Peyer's patch (tissue), 4 donors: ENCODE data around the gene SLC6A6. TPM values are rescaled to one million over a fixed set of nuclear protein-coding genes. Genes with fewer than 3 reads are reported as not detected.

ENCODE experiments used
- DNase-seq, 3 donors: peaks; one replicate each; pipeline ENCODE4 v3.0.0-alpha.2; 2017 to 2019
- H3K27ac ChIP-seq, 4 donors: fragments of 200-600 bp; sonication (generic); one replicate each; pipeline ENCODE4 v1.5.1; 2016 to 2019
- H3K27me3 ChIP-seq, 2 donors: fragments of 200-600 bp; sonication (generic); one replicate each; pipeline ENCODE4 v1.5.1; 2019
- H3K36me3 ChIP-seq, 3 donors: fragments of 200-600 bp; sonication (generic); one replicate each; pipeline ENCODE4 v1.5.1; 2016 to 2019
- H3K4me1 ChIP-seq, 4 donors: fragments of 200-600 bp; sonication (generic); one replicate each; pipeline ENCODE4 v1.5.1; 2016 to 2019
- H3K4me3 ChIP-seq, 4 donors: fragments of 200-600 bp; sonication (generic); 1 replicate in 3 of 4; 2 replicates in 1 of 4; pipeline ENCODE4 v1.5.1; 2016 to 2019; ENCODE audit warnings: mild to moderate bottlenecking in 1 of 4
- H3K9me3 ChIP-seq, 4 donors: fragments of 200-600 bp; sonication (generic); one replicate each; pipeline ENCODE4 v1.5.1; 2016 to 2019; ENCODE audit warnings: mild to moderate bottlenecking in 1 of 4
- CTCF ChIP-seq, 6 experiments: fragments of 450-650 bp in 4 of 6; fragments of 200-600 bp in 2 of 6; sonication (generic) in 1 of 6; IDR thresholded peaks; one replicate each; pipeline ENCODE4 v1.5.1; 2017 to 2019; ENCODE audit warnings: antibody characterized with exemption in 6 of 6, mild to moderate bottlenecking in 3 of 6, moderate library complexity in 1 of 6
- POLR2A ChIP-seq, 2 donors: fragments of 450-650 bp; IDR thresholded peaks; one replicate each; pipeline ENCODE4 v1.5.1; 2017; ENCODE audit warnings: antibody characterized with exemption in 2 of 2, mild to moderate bottlenecking in 2 of 2, moderate library complexity in 2 of 2
- total RNA-seq, 4 donors: library from RNA; depleted of rRNA; stranded (reverse); fragments of >200 nt; gene quantifications; one replicate each; pipeline ENCODE4 v1.1.0, GENCODE V29; 2016

SLC6A6 gene
- total RNA-seq, 4 donors from 2014 or later, result 61.1 to 190 (median 150) TPM

GRCh38 chr3:14519406-14519805 lies 117.0 kb downstream of the SLC6A6 start:
- Histone ChIP-seq H3K36me3 (no peaks in the 10 kb centered on the region), H3K4me3 (no peak overlapping the region), H3K4me1 (no peaks in the 10 kb centered on the region), H3K27ac (no peak overlapping the region), H3K9me3 (no peaks in the 10 kb centered on the region), H3K27me3 (no peaks in the 10 kb centered on the region)
- TF ChIP-seq POLR2A (IDR thresholded peaks at IDR 0.05) (no peak), CTCF (IDR thresholded peaks at IDR 0.05) (no peak)
- DNase-seq, result peak in 1 of 3 donors; percentile 6

DNA sequence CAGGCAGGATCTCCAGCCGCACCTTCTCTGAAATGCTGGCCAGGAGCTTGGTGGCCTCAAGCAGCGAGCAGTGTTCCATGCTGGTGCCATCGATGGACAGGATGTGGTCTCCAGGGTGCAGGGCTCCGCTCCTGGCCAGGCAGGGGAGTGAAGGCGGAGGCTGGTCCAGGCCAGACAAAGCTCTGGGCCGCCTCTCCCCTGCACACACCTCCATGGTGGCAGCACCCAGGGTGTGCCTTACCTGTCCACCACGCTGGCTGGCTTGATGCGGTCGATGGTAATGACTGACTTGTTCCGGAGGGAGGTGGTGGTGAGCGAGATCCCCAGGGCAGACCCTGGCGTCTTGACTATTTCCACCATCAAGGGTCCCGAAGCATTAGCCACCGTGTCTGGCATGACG lies 117.7 kb downstream of the SLC6A6 start:
- TF ChIP-seq CTCF (IDR thresholded peaks at IDR 0.05) (no peak), POLR2A (IDR thresholded peaks at IDR 0.05) (no peak)
- H3K9me3 ChIP-seq, result no peaks in the 10 kb centered on the region
- no peaks in the 10 kb centered on the region for H3K36me3 ChIP-seq
- DNase-seq, result peak in 2 of 3 donors; percentile 24 to 40
- no peak overlapping the region for H3K4me3 ChIP-seq
- H3K27me3 ChIP-seq, result no peaks in the 10 kb centered on the region
- H3K27ac ChIP-seq, result no peak overlapping the region
- H3K4me1 ChIP-seq, result peaks cover 0 to under 1% (median 0%) of the 10 kb centered on the region in 4 donors

- no peak for DNase-seq
- no peak for TF ChIP-seq CTCF (IDR thresholded peaks at IDR 0.05)
- no peak for TF ChIP-seq POLR2A (IDR thresholded peaks at IDR 0.05)
- H3K4me1 ChIP-seq, result peaks cover 0 to 8% (median 0%) of the 10 kb centered on the region in 4 donors
- H3K9me3 ChIP-seq, result no peaks in the 10 kb centered on the region
- H3K27me3 ChIP-seq, result no peaks in the 10 kb centered on the region
- H3K36me3 ChIP-seq, result no peaks in the 10 kb centered on the region
- no peak overlapping the region for H3K4me3 ChIP-seq
- no peak overlapping the region for H3K27ac ChIP-seq
Observed at GRCh38 chr3:14520967-14521366, 118.6 kb downstream of the SLC6A6 start.

- Histone ChIP-seq H3K27me3 (no peaks in the 10 kb centered on the region), H3K36me3 (no peaks in the 10 kb centered on the region), H3K4me1 (peaks cover 0 to 13% (median 0%) of the 10 kb centered on the region in 4 donors), H3K9me3 (no peaks in the 10 kb centered on the region), H3K4me3 (no peak overlapping the region), H3K27ac (no peak overlapping the region)
- DNase-seq, result no peak
- no peak for TF ChIP-seq POLR2A (IDR thresholded peaks at IDR 0.05)
- no peak for TF ChIP-seq CTCF (IDR thresholded peaks at IDR 0.05)
Observed at GRCh38 chr3:14521611-14522010, 119.2 kb downstream of the SLC6A6 start.

DNA sequence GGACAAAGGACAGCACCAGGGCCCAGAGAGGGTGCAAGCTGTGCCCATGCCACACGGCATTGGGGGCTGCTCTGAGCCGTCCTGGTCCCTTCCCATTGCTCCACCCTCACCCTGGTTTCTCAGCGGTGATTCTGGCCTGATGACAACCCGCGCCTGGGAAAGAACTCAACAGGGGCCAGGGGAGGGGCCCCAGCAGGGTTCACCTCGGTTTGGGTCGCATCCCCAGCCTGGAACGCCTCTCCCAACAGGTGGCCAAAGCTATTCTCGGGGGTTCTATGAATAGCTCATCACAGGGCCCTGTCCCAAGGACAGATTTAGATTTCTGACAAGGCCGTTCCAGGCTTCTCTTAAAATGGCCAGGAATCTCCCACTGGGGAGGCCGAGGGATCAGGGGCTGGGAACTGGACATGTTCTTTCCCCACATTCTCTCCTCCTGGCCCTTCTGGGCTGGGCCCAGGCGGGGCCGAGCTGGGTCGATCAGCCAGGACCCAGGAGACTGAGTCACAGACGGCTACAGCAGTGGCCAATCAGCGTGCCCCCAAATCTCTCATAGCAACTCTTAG lies 119.8 kb downstream of the SLC6A6 start:
- H3K9me3 ChIP-seq, result no peaks in the 10 kb centered on the region
- H3K36me3 ChIP-seq, result no peaks in the 10 kb centered on the region
- no peaks in the 10 kb centered on the region for H3K27me3 ChIP-seq
- no peak for DNase-seq
- no peak overlapping the region for H3K27ac ChIP-seq
- H3K4me3 ChIP-seq, result no peak overlapping the region
- H3K4me1 ChIP-seq, result peaks cover 0 to 13% (median 0%) of the 10 kb centered on the region in 4 donors
- no peak for TF ChIP-seq POLR2A (IDR thresholded peaks at IDR 0.05)
- TF ChIP-seq CTCF (IDR thresholded peaks at IDR 0.05), result no peak

DNA sequence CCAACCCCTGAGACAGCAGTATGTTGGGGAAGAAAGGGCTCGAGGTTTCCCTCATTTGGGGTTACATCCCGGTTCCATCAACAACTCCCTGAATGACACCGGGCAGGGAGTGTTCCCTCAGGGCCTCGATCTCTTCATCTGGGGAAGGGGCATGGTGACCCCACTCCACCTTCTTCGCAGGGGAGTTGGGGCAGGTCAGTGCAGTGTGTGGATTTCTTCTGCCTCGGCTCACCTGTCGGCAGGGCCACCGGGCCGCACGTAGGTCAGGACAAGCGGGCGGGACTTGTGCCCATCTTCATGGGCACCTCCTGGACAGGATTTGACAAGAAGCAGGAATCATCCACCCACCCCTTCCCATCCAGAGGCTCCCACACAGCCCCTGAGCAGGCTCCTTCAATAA lies 120.4 kb downstream of the SLC6A6 start:
- Histone ChIP-seq H3K4me1 (peaks cover 0 to 13% (median 0%) of the 10 kb centered on the region in 4 donors), H3K4me3 (no peak overlapping the region), H3K9me3 (no peaks in the 10 kb centered on the region), H3K36me3 (no peaks in the 10 kb centered on the region), H3K27ac (no peak overlapping the region), H3K27me3 (no peaks in the 10 kb centered on the region)
- DNase-seq, result no peak
- TF ChIP-seq POLR2A (IDR thresholded peaks at IDR 0.05), result no peak
- no peak for TF ChIP-seq CTCF (IDR thresholded peaks at IDR 0.05)
